PFSK-1 (cell line): ENCODE data around the gene DGKG.
A peak's percentile ranks its signal among the peaks of the same experiment; 100 is the strongest.

Experiments
- FOXP2 ChIP-seq: optimal IDR thresholded peaks from 2 replicates; pipeline ENCODE3; 2011; ENCODE audit warnings: borderline replicate concordance, control low read depth, inconsistent platforms; ENCODE audit not compliant: insufficient read depth; ENCODE audit errors: extremely low read length, extremely low read depth
- POLR2AphosphoS5 ChIP-seq: IDR thresholded peaks from 2 replicates; pipeline ENCODE4 v1.6.1; 2012; ENCODE audit warnings: low read depth, mild to moderate bottlenecking, control low read depth, low read length, moderate library complexity
- SIN3A ChIP-seq: IDR thresholded peaks from 2 replicates; pipeline ENCODE4 v1.6.1; 2012; ENCODE audit warnings: mild to moderate bottlenecking, low read length, moderate library complexity, borderline replicate concordance; ENCODE audit not compliant: insufficient read depth
- TAF1 ChIP-seq: IDR thresholded peaks from 2 replicates; pipeline ENCODE4 v1.6.1; 2012; ENCODE audit warnings: low read length, control low read depth, borderline replicate concordance; ENCODE audit not compliant: insufficient read depth
- TF ChIP-seq, protein P1 (sequence below), 2 experiments: IDR thresholded peaks; 2 replicates each; pipeline versions ENCODE4 v1.6.1 to v1.8.0; 2011 to 2012; ENCODE audit warnings: low read depth in 2 of 2, low read length in 2 of 2, control low read depth in 1 of 2, inconsistent platforms in 1 of 2, mild to moderate bottlenecking in 1 of 2, moderate library complexity in 1 of 2; ENCODE audit not compliant: insufficient read depth in 1 of 2

DNA sequence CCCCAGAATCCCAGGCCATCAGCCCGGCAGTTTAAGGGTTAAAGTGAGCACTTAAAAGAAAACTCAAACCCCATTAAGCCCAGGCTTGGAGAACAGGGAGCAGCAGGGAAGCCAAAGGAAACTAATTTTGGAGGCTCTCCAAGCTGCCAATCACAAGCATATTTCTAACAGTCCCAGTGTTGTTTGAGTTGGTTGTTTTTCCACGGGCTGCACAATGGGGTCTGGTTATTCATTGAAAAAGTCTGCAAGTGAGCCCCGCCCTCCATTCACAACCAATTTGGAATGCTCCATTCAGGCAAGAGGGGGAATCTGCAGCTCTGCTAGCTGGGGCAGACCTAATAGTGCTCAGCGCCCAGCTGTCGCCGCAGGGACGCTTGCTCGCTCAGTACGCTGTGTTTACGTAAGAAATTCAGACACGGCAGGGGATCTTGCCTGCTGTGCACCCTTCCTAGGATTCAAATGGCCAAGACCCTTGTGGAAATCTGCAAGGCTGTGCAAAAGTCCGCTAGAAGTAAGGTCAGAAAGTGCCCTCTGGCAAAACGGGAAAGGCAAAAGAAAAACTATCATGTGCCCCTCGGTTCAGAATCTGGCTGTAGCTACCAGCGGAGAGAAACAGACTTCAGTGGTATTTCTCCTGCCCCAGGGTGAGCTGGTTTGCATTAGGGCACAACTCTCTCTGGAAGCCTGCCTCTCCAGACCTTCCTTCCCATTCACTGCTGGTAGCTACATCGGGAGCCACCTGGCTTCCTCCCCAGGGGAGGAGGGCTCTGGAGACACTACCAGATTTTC lies 264.2 kb downstream of the DGKG start:
- TF ChIP-seq POLR2AphosphoS5 (peak; percentile 76), SIN3A (no peak), FOXP2 (peak; percentile 54), TAF1 (no peak)
- TF ChIP-seq, protein P1, sequence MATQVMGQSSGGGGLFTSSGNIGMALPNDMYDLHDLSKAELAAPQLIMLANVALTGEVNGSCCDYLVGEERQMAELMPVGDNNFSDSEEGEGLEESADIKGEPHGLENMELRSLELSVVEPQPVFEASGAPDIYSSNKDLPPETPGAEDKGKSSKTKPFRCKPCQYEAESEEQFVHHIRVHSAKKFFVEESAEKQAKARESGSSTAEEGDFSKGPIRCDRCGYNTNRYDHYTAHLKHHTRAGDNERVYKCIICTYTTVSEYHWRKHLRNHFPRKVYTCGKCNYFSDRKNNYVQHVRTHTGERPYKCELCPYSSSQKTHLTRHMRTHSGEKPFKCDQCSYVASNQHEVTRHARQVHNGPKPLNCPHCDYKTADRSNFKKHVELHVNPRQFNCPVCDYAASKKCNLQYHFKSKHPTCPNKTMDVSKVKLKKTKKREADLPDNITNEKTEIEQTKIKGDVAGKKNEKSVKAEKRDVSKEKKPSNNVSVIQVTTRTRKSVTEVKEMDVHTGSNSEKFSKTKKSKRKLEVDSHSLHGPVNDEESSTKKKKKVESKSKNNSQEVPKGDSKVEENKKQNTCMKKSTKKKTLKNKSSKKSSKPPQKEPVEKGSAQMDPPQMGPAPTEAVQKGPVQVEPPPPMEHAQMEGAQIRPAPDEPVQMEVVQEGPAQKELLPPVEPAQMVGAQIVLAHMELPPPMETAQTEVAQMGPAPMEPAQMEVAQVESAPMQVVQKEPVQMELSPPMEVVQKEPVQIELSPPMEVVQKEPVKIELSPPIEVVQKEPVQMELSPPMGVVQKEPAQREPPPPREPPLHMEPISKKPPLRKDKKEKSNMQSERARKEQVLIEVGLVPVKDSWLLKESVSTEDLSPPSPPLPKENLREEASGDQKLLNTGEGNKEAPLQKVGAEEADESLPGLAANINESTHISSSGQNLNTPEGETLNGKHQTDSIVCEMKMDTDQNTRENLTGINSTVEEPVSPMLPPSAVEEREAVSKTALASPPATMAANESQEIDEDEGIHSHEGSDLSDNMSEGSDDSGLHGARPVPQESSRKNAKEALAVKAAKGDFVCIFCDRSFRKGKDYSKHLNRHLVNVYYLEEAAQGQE (IDR thresholded peaks at IDR 0.05; ENCODE audit: insufficient read depth in 1 of 2, low read depth in 2 of 2, low read length in 2 of 2): peak in 1 of 2 experiments; percentile 11; a peak in 1 of 4 replicates
